Measurements from ENCODE around the gene GANC.

The GANC gene

GRCh38 chr15:42352401-42352800 lies 79.4 kb downstream of the GANC start:
- no peak for DNase-seq

- DNase-seq, result no peak
These were observed 80.1 kb downstream of the GANC start for GRCh38 chr15:42353061-42353460.

GRCh38 chr15:42354824-42355223 lies 81.8 kb downstream of the GANC start:
- no peak for DNase-seq

GRCh38 chr15:42355291-42355690 lies 82.3 kb downstream of the GANC start:
- no peak for DNase-seq

- no peak for DNase-seq
These were observed 83.8 kb downstream of the GANC start for GRCh38 chr15:42356851-42357250.

- no peak for DNase-seq
These were observed 85.1 kb downstream of the GANC start for GRCh38 chr15:42358141-42358540.

- no peak for DNase-seq
These were observed 86.2 kb downstream of the GANC start, which contains the start of gene CAPN3 for GRCh38 chr15:42359249-42359648. TSS of gene CAPN3 (plus strand) at chr15:42359501. CDS start at chr15:42359806, 305 bp downstream.

GRCh38 chr15:42359985-42360384 lies 87.0 kb downstream of the GANC start:
- DNase-seq, result no peak

GRCh38 chr15:42360535-42361112 lies 87.6 kb downstream of the GANC start:
- no peak for DNase-seq

GRCh38 chr15:42363487-42363886 lies 90.5 kb downstream of the GANC start:
- no peak for DNase-seq

- DNase-seq, result no peak
These were observed 90.9 kb downstream of the GANC start for GRCh38 chr15:42363942-42364341.

- DNase-seq, result no peak
These were observed 91.5 kb downstream of the GANC start for GRCh38 chr15:42364529-42364928.

GRCh38 chr15:42365921-42366550 lies 93.0 kb downstream of the GANC start:
- no peak for DNase-seq

GRCh38 chr15:42367041-42367440 lies 94.0 kb downstream of the GANC start:
- no peak for DNase-seq

- DNase-seq, result no peak
These were observed 95.1 kb downstream of the GANC start for GRCh38 chr15:42368096-42368495.

- no peak for DNase-seq
These were observed 98.1 kb downstream of the GANC start for GRCh38 chr15:42371096-42371495.

- DNase-seq, result no peak
These were observed 100.3 kb downstream of the GANC start for GRCh38 chr15:42373274-42373673.

- DNase-seq, result no peak
These were observed 100.9 kb downstream of the GANC start for GRCh38 chr15:42373936-42374335.

GRCh38 chr15:42374810-42375209 lies 101.8 kb downstream of the GANC start:
- no peak for DNase-seq

- DNase-seq, result no peak
These were observed 102.3 kb downstream of the GANC start for GRCh38 chr15:42375252-42375651.

- no peak for DNase-seq
These were observed 102.9 kb downstream of the GANC start for GRCh38 chr15:42375941-42376340.

GRCh38 chr15:42378011-42378410 lies 105.0 kb downstream of the GANC start:
- no peak for DNase-seq

GRCh38 chr15:42384597-42384996 lies 111.6 kb downstream of the GANC start:
- no peak for DNase-seq

GRCh38 chr15:42385206-42385979 lies 112.4 kb downstream of the GANC start:
- DNase-seq, result no peak
